Tibial artery (tissue), 4 donors: ENCODE measurements around the gene AKTIP.

Experiments
- DNase-seq, 2 donors: peaks; one replicate each; pipeline ENCODE4 v3.0.0-alpha.2; 2019
- H3K27ac ChIP-seq, 2 donors: fragments of 200-600 bp; sonication (generic) in 1 of 2; 1 replicate in 1 of 2; 2 replicates in 1 of 2; pipeline ENCODE4 v1.5.1; 2018 to 2019; ENCODE audit warnings: mild to moderate bottlenecking in 1 of 2
- H3K27me3 ChIP-seq, 2 donors: fragments of 200-600 bp; sonication (generic) in 1 of 2; one replicate each; pipeline versions ENCODE4 v1.5.1 to v1.6.0; 2016 to 2019
- H3K36me3 ChIP-seq, 3 donors: fragments of 200-600 bp; sonication (generic) in 2 of 3; one replicate each; pipeline ENCODE4 v1.5.1; 2016 to 2019; ENCODE audit warnings: mild to moderate bottlenecking in 2 of 3
- H3K4me1 ChIP-seq, 4 donors: fragments of 200-600 bp; sonication (generic) in 2 of 4; 1 replicate in 3 of 4; 2 replicates in 1 of 4; pipeline ENCODE4 v1.5.1; 2016 to 2019
- H3K4me3 ChIP-seq, 2 donors: fragments of 200-600 bp; sonication (generic) in 1 of 2; 1 replicate in 1 of 2; 2 replicates in 1 of 2; pipeline ENCODE4 v1.5.1; 2018 to 2019; ENCODE audit warnings: mild to moderate bottlenecking in 2 of 2
- H3K9me3 ChIP-seq, 3 donors: fragments of 200-600 bp; sonication (generic) in 1 of 3; one replicate each; pipeline ENCODE4 v1.5.1; 2016 to 2019
- CTCF ChIP-seq, 2 experiments: fragments of 200-600 bp in 1 of 2; fragments of 450-650 bp in 1 of 2; IDR thresholded peaks; one replicate each; pipeline ENCODE4 v1.5.1; 2017 to 2019; ENCODE audit warnings: antibody characterized with exemption in 2 of 2, mild to moderate bottlenecking in 1 of 2, moderate library complexity in 1 of 2
- intact Hi-C: fragments of 100-400 bp; cut with DNase I; formaldehyde crosslinking; loops from one replicate; pipeline ENCODE4 v1.15.0; 2023; ENCODE audit warnings: low total_unique reads

AKTIP gene

DNA sequence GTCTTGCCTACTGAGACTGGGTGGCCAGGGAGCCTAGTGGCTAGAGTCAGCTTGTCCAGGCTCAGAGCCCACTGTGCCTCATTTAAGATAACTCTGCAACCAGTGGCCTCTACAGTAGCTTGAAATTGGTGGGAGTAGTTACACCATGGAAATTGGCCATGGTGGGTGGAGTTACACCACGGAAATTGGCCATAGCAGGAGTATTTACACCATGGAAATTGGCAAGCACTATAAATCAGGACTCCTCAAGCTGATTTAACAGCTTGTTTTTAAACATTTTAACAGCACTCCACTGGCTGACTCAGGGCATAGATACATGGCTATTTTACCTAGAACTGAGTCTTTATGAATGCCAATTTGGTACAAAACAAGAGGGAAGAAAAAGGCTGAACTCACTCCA lies 27.7 kb upstream of the AKTIP start:
- TF ChIP-seq CTCF (IDR thresholded peaks at IDR 0.05): no peak
- Histone ChIP-seq H3K4me3 (no peak overlapping the region), H3K36me3 (no peaks in the 10 kb centered on the region), H3K4me1 (no peaks in the 10 kb centered on the region), H3K27ac (no peak overlapping the region), H3K27me3 (peaks cover 0 to 4% of the 10 kb centered on the region in 2 donors), H3K9me3 (peaks cover 0 to 4% (median 0%) of the 10 kb centered on the region in 3 donors)
- intact Hi-C loops: no loop called here
- DNase-seq: no peak

- DNase-seq: no peak
- Histone ChIP-seq H3K4me1 (no peaks in the 10 kb centered on the region), H3K9me3 (peaks cover 0 to 4% (median 0%) of the 10 kb centered on the region in 3 donors), H3K27me3 (peaks cover 0 to 4% of the 10 kb centered on the region in 2 donors), H3K4me3 (no peak overlapping the region), H3K36me3 (no peaks in the 10 kb centered on the region), H3K27ac (no peak overlapping the region)
- no peak for TF ChIP-seq CTCF (IDR thresholded peaks at IDR 0.05)
- intact Hi-C loops: no loop called here
These were observed 27.0 kb upstream of the AKTIP start for GRCh38 chr16:53530046-53530445.

DNA sequence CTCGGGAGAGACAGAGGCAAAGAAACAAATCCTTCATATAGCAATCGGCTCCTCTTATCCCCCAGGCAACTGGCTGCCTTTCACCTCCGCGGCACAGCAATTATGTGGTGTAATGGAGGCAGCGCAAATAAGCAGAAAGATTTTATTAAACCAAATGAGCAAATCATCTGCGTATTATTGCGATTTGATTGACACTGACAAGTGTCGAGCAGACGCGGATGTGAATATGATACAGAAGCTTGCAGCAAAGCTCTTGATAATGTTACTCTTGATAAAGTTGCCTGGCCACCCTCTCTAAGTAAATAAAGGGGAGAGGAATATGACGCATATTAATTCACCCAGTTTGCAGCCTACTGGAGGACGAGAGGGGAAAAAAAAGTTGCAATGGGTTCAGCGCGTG lies 26.5 kb upstream of the AKTIP start:
- intact Hi-C loops: no loop called here
- no peak overlapping the region for H3K27ac ChIP-seq

DNA sequence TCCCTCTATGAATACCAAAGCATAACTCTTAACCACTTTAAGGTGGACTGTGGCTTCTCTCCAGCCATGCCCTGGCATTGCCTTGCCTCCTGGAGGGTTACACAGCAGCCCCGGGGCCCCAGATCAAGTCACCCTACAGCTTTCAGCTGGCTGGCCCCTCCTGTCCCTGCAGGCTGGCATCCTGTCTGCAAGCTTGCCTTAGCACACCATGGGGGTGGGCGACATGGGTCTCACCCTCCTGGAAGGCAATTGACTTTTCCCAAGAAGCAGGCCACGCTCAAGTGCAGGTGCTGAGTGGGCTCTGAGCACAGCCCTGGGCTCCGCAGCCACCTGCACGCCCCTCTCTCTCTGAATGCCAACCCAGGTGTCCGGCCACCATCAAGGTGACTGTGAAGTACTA lies 25.8 kb upstream of the AKTIP start:
- intact Hi-C loops: no loop called here
- H3K4me3 ChIP-seq: no peak overlapping the region

More for the DNA sequence above, 26.5 kb upstream of the AKTIP start:
- Histone ChIP-seq H3K9me3 (peaks cover 0 to 4% (median 0%) of the 10 kb centered on the region in 3 donors), H3K27me3 (peaks cover 0 to 4% of the 10 kb centered on the region in 2 donors), H3K4me3 (no peak overlapping the region), H3K36me3 (no peaks in the 10 kb centered on the region), H3K4me1 (no peaks in the 10 kb centered on the region)
- no peak for DNase-seq
- no peak for TF ChIP-seq CTCF (IDR thresholded peaks at IDR 0.05)

GRCh38 chr16:53523971-53524548 lies 21.1 kb upstream of the AKTIP start:
- intact Hi-C loops: no loop called here
- H3K9me3 ChIP-seq: no peaks in the 10 kb centered on the region
- no peak for TF ChIP-seq CTCF (IDR thresholded peaks at IDR 0.05)
- no peaks in the 10 kb centered on the region for H3K36me3 ChIP-seq
- no peaks in the 10 kb centered on the region for H3K4me1 ChIP-seq
- no peak for DNase-seq
- H3K4me3 ChIP-seq: no peak overlapping the region
- peaks cover 0 to 4% of the 10 kb centered on the region in 2 donors for H3K27me3 ChIP-seq
- no peak overlapping the region for H3K27ac ChIP-seq

More for the DNA sequence above, 25.8 kb upstream of the AKTIP start:
- no peak for DNase-seq
- H3K4me1 ChIP-seq: no peaks in the 10 kb centered on the region
- H3K36me3 ChIP-seq: no peaks in the 10 kb centered on the region
- H3K27me3 ChIP-seq: peaks cover 0 to 4% of the 10 kb centered on the region in 2 donors
- peaks cover 0 to 4% (median 0%) of the 10 kb centered on the region in 3 donors for H3K9me3 ChIP-seq
- no peak overlapping the region for H3K27ac ChIP-seq
- TF ChIP-seq CTCF (IDR thresholded peaks at IDR 0.05): no peak
